OCI-LY7 (cell line): ENCODE measurements around the gene P4HA3. TPM values are rescaled to one million over a fixed set of nuclear protein-coding genes. Genes with fewer than 3 reads are reported as not detected.

Experiments
- BruUV-seq: library from RNA; stranded (reverse); fragments of 400-500 nt; replicated peaks from 2 replicates; lab custom pipeline; 2021; lab: Mats Ljungman, UMichigan
- CTCF ChIA-PET: fragments of 300-600 bp; sonication (Branson Sonifier 250); formaldehyde crosslinking; loops from one replicate; lab custom pipeline; 2022; ENCODE audit warnings: antibody characterized with exemption; ENCODE audit not compliant: unreplicated experiment; lab: Charles Lee
- POLR2A ChIA-PET: fragments of 300-600 bp; sonication (Branson Sonifier 250); formaldehyde crosslinking; loops from one replicate; lab custom pipeline; 2022; ENCODE audit warnings: antibody characterized with exemption; lab: Charles Lee
- DNase-seq: peaks from one replicate; pipeline ENCODE4 v3.0.0-alpha.2; 2015; ENCODE audit warnings: low spot score
- H2AFZ ChIP-seq: fragments of 200-600 bp; sonication (generic), shearing (Covaris generic); 2 replicates; pipeline ENCODE4 v1.6.1; 2014; ENCODE audit warnings: mild to moderate bottlenecking, antibody characterized with exemption, low read length, moderate library complexity
- H3K27ac ChIP-seq: fragments of 200-600 bp; sonication (generic); 2 replicates; pipeline ENCODE4 v1.5.1; 2014; ENCODE audit warnings: mixed run types, low read depth, mild to moderate bottlenecking, moderate library complexity, low read length, inconsistent platforms; ENCODE audit not compliant: poor library complexity, severe bottlenecking
- H3K36me3 ChIP-seq: fragments of 200-600 bp; sonication (generic); 2 replicates; pipeline ENCODE4 v1.6.1; 2014; ENCODE audit warnings: mild to moderate bottlenecking, antibody characterized with exemption, low read length, moderate library complexity, mixed read lengths; ENCODE audit not compliant: insufficient read depth
- H3K4me1 ChIP-seq: fragments of 200-600 bp; sonication (generic); 2 replicates; pipeline ENCODE4 v1.5.1; 2014; ENCODE audit warnings: mild to moderate bottlenecking, low read length; ENCODE audit not compliant: insufficient read depth, poor library complexity, severe bottlenecking
- H3K4me2 ChIP-seq: fragments of 200-600 bp; sonication (generic); 2 replicates; pipeline ENCODE4 v1.6.1; 2014; ENCODE audit warnings: mild to moderate bottlenecking, low read length
- H3K4me3 ChIP-seq: fragments of 200-600 bp; sonication (generic); 2 replicates; pipeline ENCODE4 v1.5.1; 2014; ENCODE audit warnings: mild to moderate bottlenecking, low read depth, low read length; ENCODE audit not compliant: poor library complexity, severe bottlenecking
- H3K79me2 ChIP-seq: fragments of 200-600 bp; sonication (generic); 2 replicates; pipeline ENCODE4 v1.6.1; 2016; ENCODE audit warnings: low read depth, mild to moderate bottlenecking, low read length, moderate library complexity, mixed read lengths; ENCODE audit not compliant: insufficient read depth
- H3K9me2 ChIP-seq: fragments of 200-600 bp; sonication (generic); 2 replicates; pipeline ENCODE4 v1.6.1; 2016; ENCODE audit warnings: mild to moderate bottlenecking, low read length, mixed read lengths; ENCODE audit not compliant: insufficient read depth
- H3K9me3 ChIP-seq: fragments of 200-600 bp; sonication (generic); 2 replicates; pipeline ENCODE4 v1.6.1; 2014; ENCODE audit warnings: mild to moderate bottlenecking, mixed run types, low read length, mixed read lengths
- H4K20me1 ChIP-seq: fragments of 200-600 bp; sonication (generic); 2 replicates; pipeline ENCODE4 v1.6.1; 2014; ENCODE audit warnings: mild to moderate bottlenecking, antibody characterized with exemption, low read length, moderate library complexity, mixed read lengths; ENCODE audit not compliant: insufficient read depth
- EZH2phosphoT487 ChIP-seq: fragments of 200-600 bp; sonication (generic); IDR thresholded peaks from 2 replicates; pipeline ENCODE4 v1.6.1; 2018; ENCODE audit warnings: low read depth, borderline replicate concordance, mild to moderate bottlenecking, mixed run types, antibody characterized with exemption, low read length, moderate library complexity, mixed read lengths
- intact Hi-C: fragments of 100-400 bp; cut with micrococcal nuclease; formaldehyde crosslinking; loops from one replicate; pipeline ENCODE4 v1.10.0; 2022; ENCODE audit not compliant: unreplicated experiment
- total RNA-seq, 2 experiments: library from RNA; depleted of rRNA in 1 of 2; stranded (reverse); fragments of >200 nt in 1 of 2; shearing (Covaris generic) in 1 of 2; gene quantifications; 2 replicates each; pipeline ENCODE4 v1.2.3, GENCODE V29; 2014 to 2022
- TF ChIP-seq, protein P1 (sequence below): fragments of 200-600 bp; sonication (generic); conservative IDR thresholded peaks from 2 replicates; pipeline ENCODE4 v1.5.1; 2014; ENCODE audit warnings: mild to moderate bottlenecking, antibody characterized with exemption, low read length, moderate library complexity, mixed read lengths

P4HA3 gene
- total RNA-seq, 2 experiments from 2014 or later = not detected

DNA sequence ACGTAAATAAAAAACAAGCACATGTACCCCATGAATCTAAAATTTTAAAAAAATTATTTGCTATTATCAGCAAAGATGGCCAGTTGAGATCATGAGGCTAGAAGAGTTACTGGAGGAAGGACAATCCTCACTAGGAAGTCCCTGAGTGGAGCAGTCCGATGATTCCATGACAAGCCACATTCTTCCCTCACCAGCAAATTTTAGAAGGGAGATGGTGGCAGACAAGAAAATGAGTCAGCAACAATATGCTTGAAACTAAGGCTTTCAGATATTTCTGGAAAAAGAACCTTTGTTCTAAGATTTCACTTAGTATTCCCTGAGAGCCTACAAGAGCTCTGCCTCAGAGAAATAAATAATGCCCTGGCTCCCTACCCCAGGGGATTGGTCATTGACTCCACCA is 34.9 kb downstream of the P4HA3 start:
- DNase-seq = no peak
- Histone ChIP-seq H4K20me1 (no peaks in the 10 kb centered on the region), H3K9me3 (no peaks in the 10 kb centered on the region), H3K79me2 (no peaks in the 10 kb centered on the region), H3K36me3 (no peaks in the 10 kb centered on the region), H3K27ac (no peak overlapping the region), H3K4me1 (no peaks in the 10 kb centered on the region), H3K4me3 (no peak overlapping the region), H3K4me2 (no peak overlapping the region), H3K9me2 (no peaks in the 10 kb centered on the region), H2AFZ (no peak overlapping the region)
- intact Hi-C loops = no loop called here
- TF ChIP-seq EZH2phosphoT487 = no peak
- TF ChIP-seq, protein P1, sequence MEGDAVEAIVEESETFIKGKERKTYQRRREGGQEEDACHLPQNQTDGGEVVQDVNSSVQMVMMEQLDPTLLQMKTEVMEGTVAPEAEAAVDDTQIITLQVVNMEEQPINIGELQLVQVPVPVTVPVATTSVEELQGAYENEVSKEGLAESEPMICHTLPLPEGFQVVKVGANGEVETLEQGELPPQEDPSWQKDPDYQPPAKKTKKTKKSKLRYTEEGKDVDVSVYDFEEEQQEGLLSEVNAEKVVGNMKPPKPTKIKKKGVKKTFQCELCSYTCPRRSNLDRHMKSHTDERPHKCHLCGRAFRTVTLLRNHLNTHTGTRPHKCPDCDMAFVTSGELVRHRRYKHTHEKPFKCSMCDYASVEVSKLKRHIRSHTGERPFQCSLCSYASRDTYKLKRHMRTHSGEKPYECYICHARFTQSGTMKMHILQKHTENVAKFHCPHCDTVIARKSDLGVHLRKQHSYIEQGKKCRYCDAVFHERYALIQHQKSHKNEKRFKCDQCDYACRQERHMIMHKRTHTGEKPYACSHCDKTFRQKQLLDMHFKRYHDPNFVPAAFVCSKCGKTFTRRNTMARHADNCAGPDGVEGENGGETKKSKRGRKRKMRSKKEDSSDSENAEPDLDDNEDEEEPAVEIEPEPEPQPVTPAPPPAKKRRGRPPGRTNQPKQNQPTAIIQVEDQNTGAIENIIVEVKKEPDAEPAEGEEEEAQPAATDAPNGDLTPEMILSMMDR = no peak
- ChIA-PET CTCF (no interaction called here), POLR2A (no interaction called here)
- BruUV-seq = no TSS peak

DNA sequence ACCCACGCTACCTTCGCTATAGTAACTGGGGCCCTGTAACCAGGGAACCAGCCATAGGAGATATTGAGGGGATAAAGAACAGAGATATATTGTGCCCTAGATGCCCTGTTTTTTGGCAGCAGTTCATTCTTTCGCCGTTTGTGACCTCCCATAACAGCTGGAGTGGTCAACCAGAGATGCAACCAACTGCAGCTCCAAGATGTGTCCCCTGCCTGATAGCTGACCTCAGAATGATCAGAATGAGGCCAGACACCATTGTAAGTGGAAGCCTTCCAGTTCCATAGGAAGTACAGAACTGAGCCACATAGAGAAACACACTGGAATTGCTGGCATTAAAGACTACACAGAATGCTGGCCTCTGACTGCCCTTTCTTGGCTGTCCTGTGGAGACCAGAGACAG is 39.2 kb downstream of the P4HA3 start:
- no peaks in the 10 kb centered on the region for H3K9me2 ChIP-seq
- no peaks in the 10 kb centered on the region for H3K9me3 ChIP-seq
- no peak overlapping the region for H2AFZ ChIP-seq
- TF ChIP-seq EZH2phosphoT487 = no peak
- TF ChIP-seq, protein P1 = no peak
- BruUV-seq = no TSS peak
- no peaks in the 10 kb centered on the region for H3K4me1 ChIP-seq
- no peaks in the 10 kb centered on the region for H3K36me3 ChIP-seq
- no peaks in the 10 kb centered on the region for H3K79me2 ChIP-seq
- intact Hi-C loops = no loop called here
- H3K4me2 ChIP-seq = no peak overlapping the region
- ChIA-PET CTCF (no interaction called here), POLR2A (interaction anchor here (0.6 kb wide), 1 partner anchor 751 kb away, joined by 4 read pairs; no protein-coding TSS in a partner anchor)
- H3K4me3 ChIP-seq = no peak overlapping the region
- no peak overlapping the region for H3K27ac ChIP-seq
- DNase-seq = no peak
- H4K20me1 ChIP-seq = no peaks in the 10 kb centered on the region

DNA sequence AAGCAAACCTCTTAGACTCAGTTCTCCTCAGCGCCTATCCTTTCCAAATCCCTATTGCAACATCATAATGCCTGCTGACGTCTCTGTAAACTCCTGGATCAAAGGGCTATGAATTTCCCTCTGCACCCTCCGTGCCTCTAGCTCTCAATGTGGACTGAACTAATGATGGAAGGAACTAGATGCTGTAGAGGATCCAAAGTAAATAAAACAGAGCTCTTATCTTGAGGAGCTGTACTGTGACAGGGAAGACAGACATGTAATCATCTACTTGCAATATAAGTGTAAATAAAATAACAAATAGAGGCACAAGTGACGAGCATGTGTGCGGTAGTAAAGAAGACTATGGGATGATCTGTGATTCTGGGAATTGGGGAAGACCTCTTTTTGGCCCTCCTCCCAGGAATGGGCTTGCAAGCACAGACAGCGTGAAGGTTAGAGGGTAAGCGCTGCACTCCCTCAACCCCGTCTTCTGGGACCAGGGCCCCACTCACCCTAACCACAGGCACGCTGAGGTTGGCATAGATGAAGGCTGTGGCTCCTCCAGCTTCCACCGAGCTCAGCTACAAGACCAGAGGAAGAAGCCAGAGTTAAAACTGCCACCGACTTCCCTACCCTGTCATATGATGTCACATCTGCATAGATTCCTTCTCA is 42.2 kb downstream of the P4HA3 start:
- H3K79me2 ChIP-seq = no peaks in the 10 kb centered on the region
- intact Hi-C loops = no loop called here
- H3K4me2 ChIP-seq = no peak overlapping the region
- no TSS peak for BruUV-seq
- no peak for DNase-seq
- no peak overlapping the region for H3K27ac ChIP-seq
- H3K9me3 ChIP-seq = no peaks in the 10 kb centered on the region
- no peaks in the 10 kb centered on the region for H3K4me1 ChIP-seq
- H3K4me3 ChIP-seq = no peak overlapping the region
- H3K36me3 ChIP-seq = no peaks in the 10 kb centered on the region
- no peaks in the 10 kb centered on the region for H4K20me1 ChIP-seq
- ChIA-PET CTCF (no interaction called here), POLR2A (no interaction called here)
- TF ChIP-seq, protein P1 = no peak
- TF ChIP-seq EZH2phosphoT487 = no peak
- H2AFZ ChIP-seq = no peak overlapping the region
- no peaks in the 10 kb centered on the region for H3K9me2 ChIP-seq
